Effector memory CD4-positive, alpha-beta T cell (primary cell): Measurements from ENCODE around the gene CTDP1.

Source experiments
- DNase-seq, 3 donors: peaks; one replicate each; pipeline ENCODE4 v3.0.0-alpha.2; 2020
- H3K27ac ChIP-seq: 2 replicates; pipeline ENCODE4 v1.7.0; 2013; ENCODE audit warnings: mild to moderate bottlenecking, low read length, moderate library complexity; ENCODE audit not compliant: insufficient read depth, poor library complexity, severe bottlenecking
- H3K27me3 ChIP-seq: replicated peaks from 2 replicates; pipeline ENCODE4 v1.7.0; 2013; ENCODE audit warnings: mild to moderate bottlenecking, low read length; ENCODE audit not compliant: insufficient read depth, control insufficient read depth, poor library complexity, severe bottlenecking
- H3K36me3 ChIP-seq: 2 replicates; pipeline ENCODE4 v1.7.0; 2013; ENCODE audit warnings: mild to moderate bottlenecking, low read length, moderate library complexity; ENCODE audit not compliant: control insufficient read depth, insufficient read depth
- H3K4me1 ChIP-seq: 2 replicates; pipeline ENCODE4 v1.7.0; 2013; ENCODE audit warnings: low read length, mild to moderate bottlenecking; ENCODE audit not compliant: control insufficient read depth, insufficient read depth, poor library complexity, severe bottlenecking
- H3K4me3 ChIP-seq: 2 replicates; pipeline ENCODE4 v1.7.0; 2013; ENCODE audit warnings: low read length, low read depth, mild to moderate bottlenecking; ENCODE audit not compliant: insufficient read depth, poor library complexity, severe bottlenecking
- H3K9me3 ChIP-seq: 2 replicates; pipeline ENCODE4 v1.7.0; 2013; ENCODE audit warnings: mild to moderate bottlenecking, low read length, moderate library complexity; ENCODE audit not compliant: control insufficient read depth

The CTDP1 gene

GRCh38 chr18:79756826-79757225 lies 77.2 kb downstream of the CTDP1 start:
- no peaks in the 10 kb centered on the region for H3K9me3 ChIP-seq
- no peak for DNase-seq
- no peaks in the 10 kb centered on the region for H3K27me3 ChIP-seq
- H3K27ac ChIP-seq: no peak overlapping the region
- no peak overlapping the region for H3K4me3 ChIP-seq
- H3K4me1 ChIP-seq: no peaks in the 10 kb centered on the region
- peaks cover 29% of the 10 kb centered on the region for H3K36me3 ChIP-seq

DNA sequence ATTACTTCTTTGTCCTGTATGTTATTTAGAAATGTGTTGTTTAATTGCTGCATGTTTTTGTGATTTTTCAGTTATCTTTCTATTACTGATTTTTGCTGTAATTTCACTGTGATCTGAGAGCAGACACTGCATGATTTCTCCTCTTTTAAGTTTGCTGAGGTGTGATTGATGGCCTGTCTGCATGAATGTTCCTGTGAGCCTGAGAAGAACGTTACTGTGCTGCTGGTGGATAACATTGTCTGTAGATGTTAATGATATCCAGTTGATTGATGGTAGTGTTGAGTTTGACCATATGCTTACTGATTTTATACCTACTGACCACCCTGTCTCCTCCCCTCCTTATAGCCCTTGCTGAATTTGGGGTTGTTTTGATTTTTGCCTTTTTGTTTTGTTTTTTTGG lies 80.7 kb downstream of the CTDP1 start:
- H3K4me3 ChIP-seq: no peak overlapping the region
- no peaks in the 10 kb centered on the region for H3K4me1 ChIP-seq
- H3K27me3 ChIP-seq: no peaks in the 10 kb centered on the region
- DNase-seq: no peak
- peaks cover 8% of the 10 kb centered on the region for H3K36me3 ChIP-seq
- H3K27ac ChIP-seq: no peak overlapping the region
- peaks cover 6% of the 10 kb centered on the region for H3K9me3 ChIP-seq

- no peaks in the 10 kb centered on the region for H3K27me3 ChIP-seq
- no peak overlapping the region for H3K27ac ChIP-seq
- DNase-seq: no peak
- H3K9me3 ChIP-seq: peaks cover 6% of the 10 kb centered on the region
- H3K4me1 ChIP-seq: no peaks in the 10 kb centered on the region
- no peak overlapping the region for H3K4me3 ChIP-seq
- peaks cover 4% of the 10 kb centered on the region for H3K36me3 ChIP-seq
Measured at GRCh38 chr18:79760881-79761280, 81.3 kb downstream of the CTDP1 start.

GRCh38 chr18:79763407-79763806 lies 83.8 kb downstream of the CTDP1 start:
- DNase-seq: no peak
- Histone ChIP-seq H3K4me1 (no peaks in the 10 kb centered on the region), H3K27ac (no peak overlapping the region), H3K9me3 (peaks cover 6% of the 10 kb centered on the region), H3K4me3 (no peak overlapping the region), H3K36me3 (no peaks in the 10 kb centered on the region), H3K27me3 (no peaks in the 10 kb centered on the region)

DNA sequence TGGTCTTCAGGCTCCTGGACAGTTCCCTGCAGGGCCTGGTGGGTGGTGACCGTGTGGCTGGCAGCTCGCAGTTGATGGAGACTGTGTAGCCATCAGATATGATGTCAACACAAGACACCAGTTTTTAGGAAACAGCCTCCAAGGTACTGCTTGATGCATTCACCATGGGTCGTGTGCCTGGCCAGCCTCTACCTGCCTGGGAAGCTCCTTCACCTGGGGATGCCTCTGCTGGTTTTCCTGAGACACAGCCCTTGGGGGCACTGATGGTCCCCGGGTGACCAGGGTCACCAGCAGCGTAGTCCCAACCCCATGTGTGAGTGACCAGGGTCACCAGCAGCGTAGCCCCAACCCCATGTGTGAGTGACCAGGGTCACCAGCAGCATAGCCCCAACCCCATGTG lies 84.5 kb downstream of the CTDP1 start:
- DNase-seq: no peak
- H3K36me3 ChIP-seq: no peaks in the 10 kb centered on the region

GRCh38 chr18:79765491-79766245 lies 86.1 kb downstream of the CTDP1 start:
- H3K4me3 ChIP-seq: no peak overlapping the region
- no peak for DNase-seq

More for the DNA sequence above, 84.5 kb downstream of the CTDP1 start:
- no peaks in the 10 kb centered on the region for H3K4me1 ChIP-seq
- no peak overlapping the region for H3K4me3 ChIP-seq
- H3K27me3 ChIP-seq: no peaks in the 10 kb centered on the region
- H3K27ac ChIP-seq: no peak overlapping the region
- H3K9me3 ChIP-seq: peaks cover 6% of the 10 kb centered on the region

GRCh38 chr18:79766308-79766707 lies 86.7 kb downstream of the CTDP1 start:
- no peak for DNase-seq
- no peaks in the 10 kb centered on the region for H3K27me3 ChIP-seq
- no peaks in the 10 kb centered on the region for H3K4me1 ChIP-seq
- no peak overlapping the region for H3K4me3 ChIP-seq
- peaks cover 6% of the 10 kb centered on the region for H3K9me3 ChIP-seq
- no peak overlapping the region for H3K27ac ChIP-seq
- H3K36me3 ChIP-seq: no peaks in the 10 kb centered on the region

More at GRCh38 chr18:79765491-79766245, 86.1 kb downstream of the CTDP1 start:
- H3K27ac ChIP-seq: no peak overlapping the region
- no peaks in the 10 kb centered on the region for H3K27me3 ChIP-seq
- H3K9me3 ChIP-seq: peaks cover 6% of the 10 kb centered on the region
- H3K4me1 ChIP-seq: no peaks in the 10 kb centered on the region
- no peaks in the 10 kb centered on the region for H3K36me3 ChIP-seq

DNA sequence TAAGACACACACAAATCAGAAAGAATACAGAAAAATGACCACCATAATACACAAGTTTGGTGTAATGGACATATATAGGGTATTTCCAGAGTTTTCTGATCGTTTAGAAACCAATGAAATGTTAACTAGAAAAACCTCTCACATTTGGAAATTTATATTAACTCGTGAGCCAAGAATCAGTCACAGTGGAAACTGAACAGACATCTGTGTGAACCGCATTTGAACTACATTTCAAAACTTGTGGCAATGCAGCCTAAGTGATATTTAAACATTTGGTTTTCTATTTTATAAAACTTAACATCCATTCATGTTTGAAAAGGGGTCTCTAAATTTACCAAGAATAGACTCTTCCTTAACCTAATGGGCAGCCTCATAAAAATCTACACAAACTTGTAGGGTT lies 89.1 kb downstream of the CTDP1 start:
- Histone ChIP-seq H3K36me3 (no peaks in the 10 kb centered on the region), H3K27me3 (no peaks in the 10 kb centered on the region), H3K4me1 (no peaks in the 10 kb centered on the region), H3K27ac (no peak overlapping the region), H3K9me3 (no peaks in the 10 kb centered on the region), H3K4me3 (no peak overlapping the region)
- no peak for DNase-seq

DNA sequence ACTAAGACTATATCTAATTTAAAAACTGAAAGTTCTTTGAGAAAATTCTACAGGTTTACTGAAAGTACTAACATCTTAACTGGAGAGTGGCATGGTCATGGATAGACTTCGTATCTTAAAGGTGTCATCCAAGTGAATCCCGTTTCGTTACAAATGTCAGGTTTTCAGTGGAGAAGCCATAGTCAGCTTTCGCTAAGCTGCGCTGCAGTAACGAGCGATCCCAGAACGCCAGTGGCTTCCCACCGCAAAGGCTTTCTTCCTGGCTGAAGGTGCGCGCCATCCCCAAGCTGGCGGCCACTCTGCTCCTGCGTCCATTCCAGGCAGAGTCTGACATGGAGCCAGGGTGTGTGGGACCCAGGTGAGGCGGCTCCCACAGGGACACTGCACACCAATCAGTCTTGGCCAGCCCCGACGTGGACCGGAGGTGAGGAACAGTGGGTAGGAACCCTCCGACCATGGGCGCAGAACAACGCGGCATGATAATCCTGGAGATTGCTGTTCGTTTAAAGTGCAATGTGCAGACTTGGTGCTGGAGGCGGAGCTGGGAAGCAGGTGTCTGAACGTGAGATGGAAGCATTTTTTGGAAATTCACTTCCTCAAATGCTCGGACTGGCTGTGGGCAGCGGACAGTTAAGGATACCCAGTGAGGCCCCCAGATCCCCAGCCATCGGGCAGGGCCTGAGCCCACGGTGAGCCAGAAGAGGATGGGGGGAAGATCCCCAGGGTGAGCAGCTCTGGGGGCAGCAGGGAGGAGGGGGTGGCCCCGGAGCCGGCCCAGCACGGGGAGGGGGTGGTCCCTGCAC lies 90.3 kb downstream of the CTDP1 start:
- Histone ChIP-seq H3K36me3 (no peaks in the 10 kb centered on the region), H3K27ac (no peak overlapping the region), H3K9me3 (no peaks in the 10 kb centered on the region), H3K4me1 (no peaks in the 10 kb centered on the region), H3K4me3 (no peak overlapping the region), H3K27me3 (no peaks in the 10 kb centered on the region)
- DNase-seq: no peak

GRCh38 chr18:79770501-79770815 lies 90.9 kb downstream of the CTDP1 start:
- H3K36me3 ChIP-seq: no peaks in the 10 kb centered on the region
- no peak for DNase-seq
- no peaks in the 10 kb centered on the region for H3K4me1 ChIP-seq
- H3K9me3 ChIP-seq: no peaks in the 10 kb centered on the region
- H3K27ac ChIP-seq: no peak overlapping the region
- H3K27me3 ChIP-seq: no peaks in the 10 kb centered on the region
- no peak overlapping the region for H3K4me3 ChIP-seq
